ENCODE results near the gene STAT5B. TPM values are rescaled to one million over a fixed set of nuclear protein-coding genes. Genes with fewer than 3 reads are reported as not detected.

STAT5B gene
- total and polyA plus RNA-seq, 9 of the 15 experiments (the other 6 are each of a cell fraction or from before 2014, with no cell fraction given): 20.8 to 176 (median 92.4) TPM

DNA sequence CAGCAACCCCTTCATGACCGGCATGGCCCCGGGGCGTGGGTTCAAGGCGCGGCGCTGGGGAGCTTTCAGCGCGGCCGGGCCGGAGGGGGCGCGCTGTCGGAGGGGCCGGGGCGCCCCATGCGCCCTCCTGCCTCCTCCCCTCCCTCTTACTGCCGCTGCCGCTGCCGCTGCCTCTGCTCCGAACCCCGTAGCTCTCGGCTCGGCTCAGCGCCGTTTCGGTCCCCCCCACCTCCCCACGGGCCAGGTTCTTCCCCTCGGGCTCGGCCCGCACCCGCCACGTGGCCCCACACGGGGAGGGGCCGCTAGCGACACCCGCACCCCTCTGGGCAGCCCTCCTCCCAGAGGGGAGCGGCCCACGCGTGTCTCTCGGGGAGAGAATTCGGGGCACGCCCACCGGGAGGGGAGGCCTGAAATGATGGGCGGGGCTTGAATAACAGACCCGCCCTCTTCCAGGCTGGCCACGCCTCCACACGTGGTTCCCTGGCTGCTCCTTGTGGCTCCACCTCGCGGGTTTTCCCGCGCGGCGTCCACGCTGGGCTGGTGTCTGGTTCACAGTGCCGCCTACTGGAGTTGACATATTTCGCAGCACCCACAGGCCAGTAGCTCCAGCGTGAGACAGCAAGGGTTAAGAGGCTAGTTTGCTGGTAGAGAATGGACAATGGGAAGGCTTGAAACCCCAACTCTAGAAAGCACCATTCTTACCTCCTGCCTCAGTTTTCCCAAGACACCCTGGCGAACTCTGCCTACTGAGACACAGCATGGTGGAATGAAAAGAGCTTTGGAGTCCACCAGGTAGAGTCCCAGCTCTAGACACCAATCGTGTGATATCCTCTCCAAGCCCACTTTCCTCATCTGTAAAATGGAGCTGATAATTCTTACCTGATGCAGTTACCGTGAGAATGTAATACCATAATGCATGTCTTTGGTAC, 95.0 kb downstream of the STAT5B start, which contains the start of gene KCNH4:
KCNH4 (minus strand) TSS at position 221 of the 929 bp plus-strand sequence; CDS start at position 24, 197 bp downstream.
- ChIA-PET CTCF (ENCODE audit: low intra/inter-chr PET ratio) (interaction anchor here (0.7 to 1.4 kb wide), 3 partner anchors 63 to 157 kb away, joined by 3 to 12 read pairs (median 3); no protein-coding TSS in a partner anchor), POLR2A (interaction anchor here (0.6 to 1.5 kb wide), 14 partner anchors 10 to 218 kb away, joined by 3 to 4 read pairs (median 4); no protein-coding TSS in a partner anchor)
- H3K9ac ChIP-seq (ENCODE audit: insufficient read depth in 1 of 2, low read depth in 2 of 2, low read length in 2 of 2): peak within 1 kb of the TSS; percentile 41 to 89
- BruUV-seq (replicated peaks): no TSS peak
- in situ Hi-C loops (cut with MboI): no loop called here
- H3K27me3 ChIP-seq (ENCODE audit: control insufficient read depth in 2 of 2, insufficient read depth in 2 of 2, low read length in 2 of 2): no peaks in the 10 kb centered on the region
- H3K9me1 ChIP-seq (ENCODE audit: control insufficient read depth, insufficient read depth, low read length): peaks cover 7% of the 10 kb centered on the region
- no peaks in the 10 kb centered on the region for H3K36me3 ChIP-seq (ENCODE audit: control insufficient read depth, insufficient read depth, low read length)
- H3K79me2 ChIP-seq (ENCODE audit: control insufficient read depth, insufficient read depth, low read length): peaks cover 11% of the 10 kb centered on the region; the same call in 2 of the 3 replicates
- intact Hi-C loops (cut with micrococcal nuclease): loop anchor here (1.0 to 10.0 kb wide), 4 partner anchors 62 to 224 kb away; no protein-coding TSS in a partner anchor
- peak; percentile 97 to 98 (median 98) for DNase-seq (ENCODE audit: extremely low read depth in 1 of 4, low spot score in 3 of 4)
- WGBS (ENCODE audit: insufficient coverage, low coverage, missing lambda C conversion rate): 3% methylated on average over 38 of the region's 60 CpGs
- no peaks in the 10 kb centered on the region for H3K9me3 ChIP-seq (replicated peaks; ENCODE audit: control insufficient read depth, insufficient read depth, low read depth, low read length)
- H4K20me1 ChIP-seq (replicated peaks; ENCODE audit: control insufficient read depth, insufficient read depth, low read length): 0 out of 2 replicates have a peak, but pooled peaks cover 4% of the 10 kb centered on the region
- H3K4me1 ChIP-seq (replicated peaks in 1 of 2; ENCODE audit: control insufficient read depth in 2 of 2, insufficient read depth in 2 of 2, low read length in 2 of 2): peaks cover 31 to 50% of the 10 kb centered on the region in 2 experiments
- H3K27ac ChIP-seq (ENCODE audit: extremely low read depth, low read depth, low read length): peak within 1 kb of the TSS; percentile 9; the same call in 1 of the 3 replicates
- peak within 1 kb of the TSS; percentile 78 for H3K4me2 ChIP-seq (ENCODE audit: insufficient read depth, low read length)
- peak within 1 kb of the TSS; percentile 90 for H2AFZ ChIP-seq (ENCODE audit: low read depth, low read length)
- ATAC-seq: peak; percentile 87
- peak within 1 kb of the TSS; percentile 60 for H3K4me3 ChIP-seq
- FAIRE-seq: peak; percentile 89
- TF ChIP-seq ZNF79 (CRISPR knock-in tag; IDR thresholded peaks at IDR 0.05; ENCODE audit: low read depth) (no peak), ZNF24 (IDR thresholded peaks at IDR 0.05) (peak; percentile 29; the same call in 1 of the 2 replicates), DMBX1 (CRISPR knock-in tag; IDR thresholded peaks at IDR 0.05; ENCODE audit: borderline replicate concordance) (peak; percentile 50; the same call in 1 of the 2 replicates), MAFF (IDR thresholded peaks at IDR 0.05; ENCODE audit: low read length) (no peak), CREM (IDR thresholded peaks at IDR 0.05; ENCODE audit: low read depth) (peak; percentile 71), PKNOX1 (IDR thresholded peaks at IDR 0.05) (peak; percentile 89), MTA2 (IDR thresholded peaks at IDR 0.05; ENCODE audit: low read depth) (peak; percentile 49), ZNF644 (tag; IDR thresholded peaks at IDR 0.05; ENCODE audit: low read depth) (no peak), GABPA (tag; conservative IDR thresholded peaks at IDR 0.05; ENCODE audit: low read depth) (no peak), RBM39 (optimal IDR thresholded peaks at IDR 0.05; ENCODE audit: low read depth, low read length) (peak; percentile 61), SP1 (CRISPR knock-in tag; IDR thresholded peaks at IDR 0.05) (peak; percentile 93), ZNF224 (CRISPR knock-in tag; IDR thresholded peaks at IDR 0.05) (no peak)
- TF ChIP-seq, protein P1, sequence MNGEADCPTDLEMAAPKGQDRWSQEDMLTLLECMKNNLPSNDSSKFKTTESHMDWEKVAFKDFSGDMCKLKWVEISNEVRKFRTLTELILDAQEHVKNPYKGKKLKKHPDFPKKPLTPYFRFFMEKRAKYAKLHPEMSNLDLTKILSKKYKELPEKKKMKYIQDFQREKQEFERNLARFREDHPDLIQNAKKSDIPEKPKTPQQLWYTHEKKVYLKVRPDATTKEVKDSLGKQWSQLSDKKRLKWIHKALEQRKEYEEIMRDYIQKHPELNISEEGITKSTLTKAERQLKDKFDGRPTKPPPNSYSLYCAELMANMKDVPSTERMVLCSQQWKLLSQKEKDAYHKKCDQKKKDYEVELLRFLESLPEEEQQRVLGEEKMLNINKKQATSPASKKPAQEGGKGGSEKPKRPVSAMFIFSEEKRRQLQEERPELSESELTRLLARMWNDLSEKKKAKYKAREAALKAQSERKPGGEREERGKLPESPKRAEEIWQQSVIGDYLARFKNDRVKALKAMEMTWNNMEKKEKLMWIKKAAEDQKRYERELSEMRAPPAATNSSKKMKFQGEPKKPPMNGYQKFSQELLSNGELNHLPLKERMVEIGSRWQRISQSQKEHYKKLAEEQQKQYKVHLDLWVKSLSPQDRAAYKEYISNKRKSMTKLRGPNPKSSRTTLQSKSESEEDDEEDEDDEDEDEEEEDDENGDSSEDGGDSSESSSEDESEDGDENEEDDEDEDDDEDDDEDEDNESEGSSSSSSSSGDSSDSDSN (IDR thresholded peaks at IDR 0.05; ENCODE audit: borderline replicate concordance in 1 of 2, low read depth in 2 of 2, low read length in 2 of 2): peak in 1 of 2 experiments; percentile 8; a peak in 1 of 4 replicates
- TF ChIP-seq, protein P2, sequence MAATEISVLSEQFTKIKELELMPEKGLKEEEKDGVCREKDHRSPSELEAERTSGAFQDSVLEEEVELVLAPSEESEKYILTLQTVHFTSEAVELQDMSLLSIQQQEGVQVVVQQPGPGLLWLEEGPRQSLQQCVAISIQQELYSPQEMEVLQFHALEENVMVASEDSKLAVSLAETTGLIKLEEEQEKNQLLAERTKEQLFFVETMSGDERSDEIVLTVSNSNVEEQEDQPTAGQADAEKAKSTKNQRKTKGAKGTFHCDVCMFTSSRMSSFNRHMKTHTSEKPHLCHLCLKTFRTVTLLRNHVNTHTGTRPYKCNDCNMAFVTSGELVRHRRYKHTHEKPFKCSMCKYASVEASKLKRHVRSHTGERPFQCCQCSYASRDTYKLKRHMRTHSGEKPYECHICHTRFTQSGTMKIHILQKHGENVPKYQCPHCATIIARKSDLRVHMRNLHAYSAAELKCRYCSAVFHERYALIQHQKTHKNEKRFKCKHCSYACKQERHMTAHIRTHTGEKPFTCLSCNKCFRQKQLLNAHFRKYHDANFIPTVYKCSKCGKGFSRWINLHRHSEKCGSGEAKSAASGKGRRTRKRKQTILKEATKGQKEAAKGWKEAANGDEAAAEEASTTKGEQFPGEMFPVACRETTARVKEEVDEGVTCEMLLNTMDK (IDR thresholded peaks at IDR 0.05; ENCODE audit: borderline replicate concordance, insufficient read depth, low read depth, low read length, poor library complexity, severe bottlenecking): peak; percentile 85

Data from K562 (cell line).